ACHN (cell line): ENCODE results near the gene ZNF423.

Experiments
- DNase-seq: peaks from one replicate; pipeline ENCODE4 v3.0.0-alpha.2; 2015
- in situ Hi-C: cut with HindIII; loops from 2 replicates; pipeline ENCODE4 v1.10.0; 2017; ENCODE audit warnings: low sequenced_read_pairs, low pct_ligation_motif_present, low pct_unique_long_range_greater_than_20kb

ZNF423 gene

DNA sequence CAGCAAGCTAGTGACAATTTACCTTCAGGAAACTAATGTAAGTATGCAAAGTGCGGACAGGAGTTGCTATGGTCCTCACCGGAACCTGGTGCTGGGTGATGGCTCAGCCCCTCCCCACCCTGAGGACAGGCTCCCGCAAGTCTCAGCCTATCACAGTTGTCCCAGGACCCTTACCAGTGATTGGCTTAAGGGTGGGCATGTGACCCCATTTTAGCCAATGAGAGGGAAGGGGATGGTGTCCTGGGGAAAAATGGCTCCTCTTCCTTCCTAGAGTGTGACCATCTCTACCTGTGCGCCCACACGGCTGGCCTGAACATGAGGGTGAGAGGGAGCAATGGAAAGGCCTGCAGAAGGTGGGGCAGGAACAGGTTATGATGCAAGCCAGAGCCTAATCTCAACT is 401.9 kb downstream of the ZNF423 start:
- no peak for DNase-seq
- in situ Hi-C loops, result no loop called here

DNA sequence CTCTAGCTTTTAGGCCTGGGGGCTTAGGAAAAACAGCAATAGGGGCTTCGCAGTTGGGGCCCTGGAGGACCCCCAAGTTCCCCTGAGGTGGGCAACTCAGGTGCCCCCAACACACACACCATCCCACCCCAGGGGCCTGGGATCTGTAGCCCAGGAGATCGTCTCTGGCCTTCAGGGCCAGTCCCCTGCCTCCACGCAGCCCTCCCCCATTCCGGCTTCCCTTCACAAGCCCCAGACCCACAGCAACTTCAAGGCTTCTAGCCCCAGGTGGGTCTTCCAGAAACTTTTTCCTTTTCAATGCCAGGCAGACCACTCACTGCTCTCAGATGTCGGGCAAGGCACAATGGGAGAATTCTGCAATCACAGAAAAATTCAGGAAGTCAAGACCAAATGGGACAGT is 402.9 kb downstream of the ZNF423 start:
- in situ Hi-C loops, result no loop called here
- no peak for DNase-seq

DNA sequence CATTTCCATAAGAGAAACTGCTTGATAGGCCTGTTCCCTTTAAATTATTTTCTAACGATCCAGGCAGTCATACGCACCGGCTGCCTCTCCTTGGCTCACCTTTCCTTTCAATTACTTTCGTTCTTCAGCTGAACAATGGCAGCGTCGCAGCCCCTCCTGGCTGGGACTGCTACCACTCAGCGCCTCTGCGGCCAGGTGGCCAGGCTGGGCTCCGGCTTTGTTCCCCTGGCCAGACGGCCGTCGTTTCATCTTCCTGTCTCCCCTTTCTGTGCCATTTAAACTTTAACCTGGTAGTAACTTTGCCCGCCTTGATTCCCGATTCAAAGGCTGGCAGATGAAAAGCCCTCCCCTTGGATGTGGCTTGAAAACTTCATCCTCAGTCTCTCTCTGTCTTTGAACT is 403.3 kb downstream of the ZNF423 start:
- in situ Hi-C loops, result no loop called here

DNA sequence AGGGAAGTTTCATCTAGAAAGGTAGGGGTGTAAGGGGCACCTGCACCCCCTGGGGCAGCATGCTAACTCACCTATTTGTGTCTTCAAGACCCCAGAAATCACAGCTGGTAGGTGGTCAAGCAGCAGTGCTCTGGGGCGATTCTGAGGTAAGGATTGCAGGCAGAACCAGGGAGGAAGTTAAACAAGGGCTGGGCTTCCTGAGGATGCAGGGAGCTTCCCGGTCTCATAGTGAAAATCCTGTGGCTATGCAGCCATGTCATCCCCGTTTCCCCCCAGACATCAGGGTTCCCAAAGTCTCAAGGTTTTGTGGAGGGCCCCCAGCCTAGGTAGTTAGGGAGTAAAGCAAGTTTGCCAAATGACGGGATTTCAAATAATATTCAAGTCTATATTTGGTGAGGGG is 403.8 kb downstream of the ZNF423 start:
- in situ Hi-C loops, result no loop called here
- DNase-seq, result no peak

More for the DNA sequence above, 403.3 kb downstream of the ZNF423 start:
- no peak for DNase-seq

DNA sequence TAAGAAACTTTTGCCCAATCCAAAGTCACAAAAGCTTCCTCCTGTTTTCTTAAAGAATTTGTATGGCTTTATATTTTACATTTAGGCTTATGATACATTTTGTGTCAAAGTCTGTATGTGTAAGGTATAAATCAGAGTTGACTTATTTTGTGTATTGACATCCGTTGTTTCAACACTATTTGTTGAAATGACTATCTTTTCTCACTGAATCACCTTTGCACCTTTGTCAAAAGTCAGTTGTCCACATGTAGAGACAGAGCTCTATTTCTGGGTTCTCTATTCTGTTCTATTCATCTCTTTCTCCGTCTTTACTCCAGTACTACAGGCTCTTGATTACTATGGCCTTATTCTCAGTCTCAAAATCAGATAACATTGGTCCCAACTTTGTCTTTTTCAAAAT is 409.1 kb downstream of the ZNF423 start:
- no peak for DNase-seq
- in situ Hi-C loops, result no loop called here

DNA sequence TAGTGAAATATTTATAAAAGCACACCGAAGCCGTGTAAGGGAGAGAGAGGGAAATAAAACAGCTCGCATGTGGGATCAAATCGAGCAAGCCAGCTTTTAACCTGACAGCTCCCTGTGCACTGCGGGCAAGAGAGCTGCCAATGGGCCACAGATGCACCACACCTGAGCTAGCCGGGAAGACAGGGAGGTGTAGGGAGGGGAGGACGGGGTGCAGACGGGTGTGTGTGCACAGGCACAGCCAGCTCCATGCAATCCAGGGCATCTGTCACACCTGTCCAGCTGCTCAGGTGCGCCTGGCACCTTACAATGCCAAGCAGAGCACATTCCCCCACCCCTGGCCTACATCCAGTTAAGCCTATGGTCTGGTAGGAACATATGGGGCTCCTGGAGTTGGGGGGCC is 412.3 kb downstream of the ZNF423 start:
- in situ Hi-C loops, result no loop called here
- DNase-seq, result no peak

DNA sequence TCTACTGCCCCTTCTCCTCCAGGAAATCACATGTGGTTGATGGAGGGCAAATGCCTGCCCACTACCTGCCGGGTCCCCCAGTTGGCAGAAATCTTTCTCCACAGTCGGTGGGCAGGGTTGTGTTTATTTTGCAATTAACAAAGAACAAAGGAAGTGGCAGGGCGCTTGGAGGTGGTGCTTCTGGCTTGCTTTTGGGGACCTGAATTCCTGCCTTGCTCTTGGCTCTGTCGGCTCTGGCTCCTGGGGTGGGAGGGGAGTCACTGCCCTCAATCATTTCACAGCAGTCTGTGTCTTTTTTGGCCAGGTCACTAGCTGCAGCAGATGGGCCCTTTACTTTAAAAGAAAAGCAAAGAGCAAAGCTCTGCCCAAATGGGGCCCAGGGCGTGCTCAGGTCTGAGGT is 413.1 kb downstream of the ZNF423 start:
- DNase-seq, result no peak

DNA sequence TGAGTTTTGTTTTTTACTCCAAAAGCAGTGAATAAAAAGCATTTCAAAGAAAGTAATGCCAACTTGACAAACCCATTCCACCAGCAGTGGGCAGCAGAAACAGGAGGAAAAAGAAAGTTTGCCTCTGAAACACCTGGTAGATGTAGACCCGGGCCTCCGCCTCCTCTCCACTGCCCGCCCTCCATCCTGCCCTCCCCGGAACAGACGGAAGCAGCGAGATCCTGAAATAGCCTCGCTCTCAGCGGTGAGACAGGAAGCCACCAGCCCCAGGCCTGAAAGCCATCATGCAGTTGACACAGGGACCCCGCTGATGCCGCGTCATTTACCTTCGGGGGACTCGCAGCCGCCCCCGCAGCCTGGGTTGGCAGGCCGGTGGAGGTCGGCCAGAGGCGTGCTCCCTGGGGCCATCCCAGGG is 414.5 kb downstream of the ZNF423 start:
- DNase-seq, result no peak
- in situ Hi-C loops, result no loop called here

More for the DNA sequence above, 413.1 kb downstream of the ZNF423 start:
- in situ Hi-C loops, result no loop called here

DNA sequence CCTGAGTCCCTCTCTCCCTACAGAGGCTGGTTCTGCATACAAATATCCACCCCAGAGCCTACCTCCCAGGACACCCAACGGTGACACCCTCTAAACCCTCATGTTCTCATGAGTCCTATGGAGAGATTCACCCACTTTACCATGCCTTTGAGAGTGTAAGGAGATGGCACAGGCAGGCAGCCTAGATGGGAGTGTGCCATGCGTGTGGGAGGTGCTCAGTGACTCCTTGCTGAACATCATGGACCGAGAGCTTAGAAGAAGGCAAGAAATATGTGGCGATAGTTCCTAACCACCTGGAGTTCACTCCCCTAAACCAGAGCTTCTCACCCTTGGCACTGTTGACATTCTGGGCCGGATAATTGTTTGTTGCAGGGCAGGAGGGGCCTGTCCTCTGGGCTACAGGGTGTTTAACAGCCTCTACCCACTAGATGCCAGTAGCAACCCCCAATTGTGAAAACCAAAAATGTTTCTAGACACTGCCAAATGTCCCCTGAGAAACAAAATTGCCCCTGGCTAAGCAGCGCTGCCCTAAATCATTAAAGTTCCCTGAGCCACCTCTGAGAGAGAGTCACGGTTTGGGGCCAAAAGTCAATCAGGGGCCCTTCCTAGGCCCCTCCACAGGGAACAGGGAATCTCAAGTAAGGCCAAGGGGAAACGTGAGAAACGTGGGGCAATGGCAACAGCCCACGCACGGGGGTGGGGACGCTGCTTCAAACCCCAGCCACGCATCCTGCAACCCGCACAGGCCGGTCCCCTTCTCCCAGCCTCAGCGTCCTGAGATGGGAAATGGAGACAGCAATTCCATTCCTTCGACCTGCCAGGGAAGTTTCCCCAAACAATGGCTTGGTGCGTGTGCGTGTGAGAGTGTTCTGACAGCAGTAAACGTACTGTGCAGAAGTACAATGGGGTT is 415.5 kb downstream of the ZNF423 start:
- DNase-seq, result no peak
- in situ Hi-C loops, result no loop called here

DNA sequence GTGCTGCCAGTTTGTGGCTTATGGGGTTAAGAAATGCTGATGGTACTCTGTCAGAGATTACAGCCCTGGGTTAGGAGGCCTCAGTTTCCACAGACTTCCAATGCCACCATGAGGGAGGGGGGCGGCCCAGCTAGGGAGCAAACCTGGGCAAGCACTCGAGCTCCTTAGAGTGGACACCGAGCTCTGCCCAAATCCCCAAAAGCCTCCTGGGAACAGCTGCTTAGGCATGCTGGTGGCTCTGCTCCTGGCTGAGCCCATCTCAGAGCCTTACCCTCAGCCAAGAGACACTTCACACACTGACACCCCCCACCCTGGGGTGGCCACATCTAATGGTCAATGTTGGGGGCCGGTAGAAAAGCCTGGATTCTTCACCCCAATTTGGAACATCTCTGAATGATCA is 416.2 kb downstream of the ZNF423 start:
- in situ Hi-C loops, result no loop called here
- DNase-seq, result no peak

DNA sequence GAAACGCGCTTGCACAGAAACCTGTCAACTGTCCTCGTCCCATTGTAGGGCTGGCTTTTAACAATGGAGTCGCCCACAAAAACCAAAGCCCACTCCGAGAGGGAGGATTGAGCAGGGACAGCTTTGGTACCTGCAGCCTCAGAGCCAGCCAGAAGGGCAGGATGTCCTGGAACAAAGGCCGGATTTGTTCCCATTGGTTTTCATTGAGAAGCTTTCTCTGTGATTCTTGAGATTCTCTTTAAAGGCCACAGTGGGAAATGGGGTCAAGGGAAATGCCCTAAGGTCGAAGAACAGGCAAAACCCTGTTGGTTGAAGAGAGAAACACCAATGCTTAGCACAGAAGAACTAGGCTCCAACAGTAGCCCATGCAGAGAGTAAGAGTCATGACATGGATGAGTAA is 416.9 kb downstream of the ZNF423 start:
- DNase-seq, result no peak
- in situ Hi-C loops, result no loop called here
